HepG2 (cell line): Measurements from ENCODE around the gene APC2. TPM values are rescaled to one million over a fixed set of nuclear protein-coding genes. Genes with fewer than 3 reads are reported as not detected.

Experiments
- ATF1 ChIP-seq: IDR thresholded peaks from 2 replicates; pipeline ENCODE4 v1.6.1; 2016; ENCODE audit warnings: mild to moderate bottlenecking, control low read depth
- CHD4 ChIP-seq: fragments of 200-600 bp; sonication (generic); IDR thresholded peaks from 2 replicates; pipeline ENCODE4 v1.7.0; 2017; ENCODE audit warnings: mild to moderate bottlenecking, low read length, borderline replicate concordance
- DDIT3 ChIP-seq: sonication (generic); formaldehyde crosslinking; IDR thresholded peaks from 2 replicates; pipeline ENCODE4 v1.4.0; 2020; ENCODE audit warnings: mild to moderate bottlenecking, missing genetic modification reagents
- DNMT1 ChIP-seq: sonication (generic); formaldehyde crosslinking; IDR thresholded peaks from 2 replicates; pipeline ENCODE4 v1.5.1; 2020; ENCODE audit warnings: mild to moderate bottlenecking, missing genetic modification reagents
- GTF3A ChIP-seq: sonication (generic); formaldehyde crosslinking; conservative IDR thresholded peaks from 2 replicates; pipeline ENCODE4 v1.4.0; 2020; ENCODE audit warnings: mild to moderate bottlenecking, missing genetic modification reagents
- HES4 ChIP-seq: sonication (generic); formaldehyde crosslinking; IDR thresholded peaks from 2 replicates; pipeline ENCODE4 v1.9.0; 2021; ENCODE audit warnings: mild to moderate bottlenecking, missing genetic modification reagents, borderline replicate concordance
- HINFP ChIP-seq: sonication (generic); formaldehyde crosslinking; IDR thresholded peaks from 2 replicates; pipeline ENCODE4 v1.4.0; 2020; ENCODE audit warnings: low read depth, mild to moderate bottlenecking, missing genetic modification reagents
- HNRNPK ChIP-seq: fragments of 200-400 bp; formaldehyde crosslinking; IDR thresholded peaks from 2 replicates; pipeline ENCODE4 v1.6.1; 2018; ENCODE audit warnings: low read length, low read depth, moderate library complexity, mild to moderate bottlenecking; ENCODE audit not compliant: poor library complexity, severe bottlenecking
- PRMT3 ChIP-seq: sonication (generic); formaldehyde crosslinking; IDR thresholded peaks from 2 replicates; pipeline ENCODE4 v1.8.1; 2022; ENCODE audit warnings: low read depth, mild to moderate bottlenecking, moderate library complexity, missing genetic modification reagents, borderline replicate concordance
- SALL1 ChIP-seq: sonication (generic); formaldehyde crosslinking; IDR thresholded peaks from 2 replicates; pipeline ENCODE4 v1.8.0; 2022; ENCODE audit warnings: mild to moderate bottlenecking, missing genetic modification reagents
- SATB2 ChIP-seq: sonication (generic); formaldehyde crosslinking; IDR thresholded peaks from 2 replicates; pipeline ENCODE4 v1.5.0; 2020; ENCODE audit warnings: missing genetic modification reagents
- SUZ12 ChIP-seq: fragments of 150-350 bp; IDR thresholded peaks from 2 replicates; pipeline ENCODE4 v1.6.1; 2014; ENCODE audit warnings: low read depth, low read length
- TAF15 ChIP-seq: fragments of 200-400 bp; formaldehyde crosslinking; IDR thresholded peaks from one replicate; pipeline ENCODE4 v1.6.1; 2018; ENCODE audit warnings: mild to moderate bottlenecking, low read depth, low read length; ENCODE audit not compliant: poor library complexity, severe bottlenecking
- ZGPAT ChIP-seq: IDR thresholded peaks from 2 replicates; pipeline ENCODE4 v1.6.1; 2016; ENCODE audit warnings: mild to moderate bottlenecking
- ZNF232 ChIP-seq: sonication (generic); formaldehyde crosslinking; IDR thresholded peaks from 2 replicates; pipeline ENCODE4 v1.4.0; 2020; ENCODE audit warnings: missing genetic modification reagents, borderline replicate concordance
- ZNF337 ChIP-seq: sonication (generic); formaldehyde crosslinking; IDR thresholded peaks from 2 replicates; pipeline ENCODE4 v1.5.1; 2020; ENCODE audit warnings: missing genetic modification reagents, low read depth, mild to moderate bottlenecking, borderline replicate concordance
- ZNF547 ChIP-seq: sonication (generic); formaldehyde crosslinking; IDR thresholded peaks from 2 replicates; pipeline ENCODE4 v1.5.1; 2020; ENCODE audit warnings: mild to moderate bottlenecking, missing genetic modification reagents
- ZNF704 ChIP-seq: sonication (generic); formaldehyde crosslinking; IDR thresholded peaks from 2 replicates; pipeline ENCODE4 v1.8.1; 2023; ENCODE audit warnings: mild to moderate bottlenecking, inconsistent platforms, moderate library complexity, missing genetic modification reagents, borderline replicate concordance
- polyA plus RNA-seq, 8 experiments: library from polyadenylated mRNA; depleted of rRNA in 3 of 8; stranded (reverse) in 7 of 8; unstranded in 1 of 8; fragments of >200 nt; fragmentation: Illumina TruSeq in 4 of 8; extraction: Trizol in 4 of 8; gene quantifications; 2 replicates each; pipeline versions ENCODE4 v1.2.1 to v1.2.3, GENCODE V29; 2011 to 2016; ENCODE audit warnings: low read depth in 4 of 8, missing spikeins in 1 of 8, mixed read lengths in 1 of 8; ENCODE audit not compliant: insufficient read depth in 1 of 8
- total RNA-seq, 5 experiments: library from RNA; depleted of rRNA; stranded (reverse); fragments of >200 nt; fragmentation: Illumina TruSeq; extraction: Trizol; gene quantifications; 2 replicates each; pipeline ENCODE4 v1.2.3, GENCODE V29; 2016; ENCODE audit warnings: low read depth in 1 of 5
- TF ChIP-seq, protein P1 (sequence below): IDR thresholded peaks from 2 replicates; pipeline ENCODE4 v1.6.1; 2016; ENCODE audit warnings: mild to moderate bottlenecking, missing biosample characterization, missing genetic modification reagents
- TF ChIP-seq, protein P2 (sequence below): sonication (generic); formaldehyde crosslinking; conservative IDR thresholded peaks from 2 replicates; pipeline ENCODE4 v1.4.0; 2020; ENCODE audit warnings: mild to moderate bottlenecking, missing genetic modification reagents, moderate library complexity

APC2 gene
- total and polyA plus RNA-seq, 2 of the 13 experiments (the other 11 are each of a cell fraction or from before 2014, with no cell fraction given): 0.08 to 0.22 TPM

DNA sequence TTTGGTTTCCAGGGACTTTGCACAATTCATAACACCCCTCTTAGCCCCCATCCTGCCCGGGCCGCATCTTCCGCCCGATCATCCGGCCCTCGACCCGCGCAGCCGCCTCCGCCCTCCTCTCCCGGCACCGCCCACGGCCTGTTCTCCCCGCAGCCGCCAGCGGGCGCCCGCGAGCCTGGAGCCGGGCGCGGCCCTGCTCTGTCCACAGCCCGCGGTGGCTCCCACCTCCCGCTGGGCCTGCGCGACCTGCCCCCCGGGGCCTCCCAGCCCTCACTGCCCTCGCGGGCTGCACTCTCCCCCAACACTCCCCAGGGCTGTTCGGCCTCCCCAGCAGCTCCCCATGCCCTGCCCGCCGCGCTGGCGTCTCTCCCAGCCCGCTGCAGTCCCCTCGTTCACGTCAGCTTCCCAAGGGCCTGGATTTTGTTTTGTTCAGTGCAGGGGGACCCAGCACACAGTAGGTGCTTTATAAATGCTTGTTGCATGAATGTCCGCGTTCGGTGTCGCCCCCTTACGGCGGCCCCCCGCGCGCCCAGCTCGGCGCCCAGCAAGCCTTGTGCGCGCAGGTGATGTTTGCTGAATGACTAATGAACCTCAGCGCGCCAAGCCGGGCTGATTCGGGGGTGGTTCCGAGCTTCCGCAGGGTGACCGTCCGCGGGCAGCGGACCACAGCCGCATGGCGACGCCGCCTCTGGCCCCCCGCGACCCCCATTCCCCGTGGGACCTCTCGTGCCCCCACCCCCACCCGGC, 4.6 kb upstream of the APC2 start (continued):
- TF ChIP-seq ZGPAT (CRISPR knock-in tag): peak; percentile 70
- TF ChIP-seq SATB2 (CRISPR knock-in tag): no peak
- TF ChIP-seq ZNF704 (CRISPR knock-in tag): no peak
- no peak for TF ChIP-seq SUZ12
- TF ChIP-seq DDIT3 (CRISPR knock-in tag): no peak
- no peak for TF ChIP-seq PRMT3 (CRISPR knock-in tag)
- TF ChIP-seq HNRNPK: peak; percentile 69
- no peak for TF ChIP-seq CHD4
- 0 out of 2 replicates have a peak, but pooled peaks have one; percentile 66 for TF ChIP-seq DNMT1 (CRISPR knock-in tag)
- peak; percentile 56; the same call in 1 of the 2 replicates for TF ChIP-seq HINFP
- TF ChIP-seq, protein P1, sequence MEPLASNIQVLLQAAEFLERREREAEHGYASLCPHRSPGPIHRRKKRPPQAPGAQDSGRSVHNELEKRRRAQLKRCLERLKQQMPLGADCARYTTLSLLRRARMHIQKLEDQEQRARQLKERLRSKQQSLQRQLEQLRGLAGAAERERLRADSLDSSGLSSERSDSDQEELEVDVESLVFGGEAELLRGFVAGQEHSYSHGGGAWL (CRISPR knock-in tag): no peak
- TF ChIP-seq HES4 (CRISPR knock-in tag): 0 out of 2 replicates have a peak, but pooled peaks have one; percentile 17
- TF ChIP-seq ZNF547 (CRISPR knock-in tag): no peak; the same call in 1 of the 2 replicates
- 0 out of 2 replicates have a peak, but pooled peaks have one; percentile 59 for TF ChIP-seq GTF3A (CRISPR knock-in tag)
- peak; percentile 48 for TF ChIP-seq SALL1 (CRISPR knock-in tag)
- TF ChIP-seq, protein P2, sequence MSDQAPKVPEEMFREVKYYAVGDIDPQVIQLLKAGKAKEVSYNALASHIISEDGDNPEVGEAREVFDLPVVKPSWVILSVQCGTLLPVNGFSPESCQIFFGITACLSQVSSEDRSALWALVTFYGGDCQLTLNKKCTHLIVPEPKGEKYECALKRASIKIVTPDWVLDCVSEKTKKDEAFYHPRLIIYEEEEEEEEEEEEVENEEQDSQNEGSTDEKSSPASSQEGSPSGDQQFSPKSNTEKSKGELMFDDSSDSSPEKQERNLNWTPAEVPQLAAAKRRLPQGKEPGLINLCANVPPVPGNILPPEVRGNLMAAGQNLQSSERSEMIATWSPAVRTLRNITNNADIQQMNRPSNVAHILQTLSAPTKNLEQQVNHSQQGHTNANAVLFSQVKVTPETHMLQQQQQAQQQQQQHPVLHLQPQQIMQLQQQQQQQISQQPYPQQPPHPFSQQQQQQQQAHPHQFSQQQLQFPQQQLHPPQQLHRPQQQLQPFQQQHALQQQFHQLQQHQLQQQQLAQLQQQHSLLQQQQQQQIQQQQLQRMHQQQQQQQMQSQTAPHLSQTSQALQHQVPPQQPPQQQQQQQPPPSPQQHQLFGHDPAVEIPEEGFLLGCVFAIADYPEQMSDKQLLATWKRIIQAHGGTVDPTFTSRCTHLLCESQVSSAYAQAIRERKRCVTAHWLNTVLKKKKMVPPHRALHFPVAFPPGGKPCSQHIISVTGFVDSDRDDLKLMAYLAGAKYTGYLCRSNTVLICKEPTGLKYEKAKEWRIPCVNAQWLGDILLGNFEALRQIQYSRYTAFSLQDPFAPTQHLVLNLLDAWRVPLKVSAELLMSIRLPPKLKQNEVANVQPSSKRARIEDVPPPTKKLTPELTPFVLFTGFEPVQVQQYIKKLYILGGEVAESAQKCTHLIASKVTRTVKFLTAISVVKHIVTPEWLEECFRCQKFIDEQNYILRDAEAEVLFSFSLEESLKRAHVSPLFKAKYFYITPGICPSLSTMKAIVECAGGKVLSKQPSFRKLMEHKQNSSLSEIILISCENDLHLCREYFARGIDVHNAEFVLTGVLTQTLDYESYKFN (CRISPR knock-in tag): peak; percentile 36; the same call in 1 of the 2 replicates
- TF ChIP-seq TAF15: no peak
- no peak for TF ChIP-seq ATF1 (CRISPR knock-in tag)
- no peak for TF ChIP-seq ZNF232
- TF ChIP-seq ZNF337 (CRISPR knock-in tag): no peak
